Right atrium auricular region (tissue), 2 donors: Measurements from ENCODE around the gene RTN4R. TPM values are rescaled to one million over a fixed set of nuclear protein-coding genes. Genes with fewer than 3 reads are reported as not detected.
A peak's percentile ranks its signal among the peaks of the same experiment; 100 is the strongest.

Experiments used
- DNase-seq: peaks from one replicate; pipeline ENCODE4 v3.0.0-alpha.2; 2019; ENCODE audit warnings: low spot score
- H3K27ac ChIP-seq, 2 donors: fragments of 200-600 bp; sonication (generic); 1 replicate in 1 of 2; 2 replicates in 1 of 2; pipeline ENCODE4 v1.5.1; 2016 to 2019
- H3K27me3 ChIP-seq, 2 donors: fragments of 200-600 bp; sonication (generic); one replicate each; pipeline versions ENCODE4 v1.5.1 to v1.6.0; 2017 to 2019
- H3K36me3 ChIP-seq: fragments of 200-600 bp; sonication (generic); one replicate; pipeline ENCODE4 v1.5.1; 2016
- H3K4me1 ChIP-seq, 2 donors: fragments of 200-600 bp; sonication (generic); one replicate each; pipeline versions ENCODE4 v1.5.1 to v1.6.0; 2017 to 2019
- H3K4me3 ChIP-seq, 2 donors: fragments of 200-600 bp; sonication (generic); 1 replicate in 1 of 2; 2 replicates in 1 of 2; pipeline ENCODE4 v1.5.1; 2017 to 2019; ENCODE audit warnings: mild to moderate bottlenecking in 1 of 2, moderate library complexity in 1 of 2
- H3K9me3 ChIP-seq, 2 donors: fragments of 200-600 bp; sonication (generic); one replicate each; pipeline ENCODE4 v1.5.1; 2019
- total RNA-seq, 2 donors: library from RNA; depleted of rRNA; stranded (reverse); fragments of >200 nt; gene quantifications; one replicate each; pipeline ENCODE4 v1.1.0, GENCODE V29; 2016
- TF ChIP-seq, protein P1 (sequence below), 2 donors: fragments of 200-600 bp; sonication (generic); IDR thresholded peaks; one replicate each; pipeline ENCODE4 v1.5.1; 2019; ENCODE audit warnings: antibody characterized with exemption in 2 of 2

The RTN4R gene
- total RNA-seq, 2 donors from 2014 or later: 1.0 to 2.0 TPM

DNA sequence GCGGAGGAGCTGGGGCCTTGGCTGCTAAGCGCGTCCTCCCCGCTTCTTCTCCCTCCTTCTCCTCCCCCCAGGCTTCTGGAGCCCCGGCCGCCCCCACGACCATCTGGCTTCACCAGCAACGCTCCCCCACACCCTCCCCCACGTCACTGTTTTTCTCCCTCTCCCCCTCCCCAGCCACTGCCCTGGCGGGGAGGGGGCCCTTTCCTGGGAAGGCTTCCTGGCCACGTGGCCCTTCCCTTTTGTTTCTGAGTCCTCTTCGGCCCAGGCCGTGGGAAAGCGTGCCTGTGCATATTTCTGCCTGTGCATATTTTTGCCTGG is 27.7 kb downstream of the RTN4R start:
- Histone ChIP-seq H3K27ac (peak overlapping the region; percentile 35 to 65), H3K4me1 (peaks cover 0 to 55% of the 10 kb centered on the region in 2 donors), H3K27me3 (no peaks in the 10 kb centered on the region), H3K36me3 (no peaks in the 10 kb centered on the region), H3K9me3 (no peaks in the 10 kb centered on the region), H3K4me3 (no peak overlapping the region)
- DNase-seq: no peak
- TF ChIP-seq, protein P1, sequence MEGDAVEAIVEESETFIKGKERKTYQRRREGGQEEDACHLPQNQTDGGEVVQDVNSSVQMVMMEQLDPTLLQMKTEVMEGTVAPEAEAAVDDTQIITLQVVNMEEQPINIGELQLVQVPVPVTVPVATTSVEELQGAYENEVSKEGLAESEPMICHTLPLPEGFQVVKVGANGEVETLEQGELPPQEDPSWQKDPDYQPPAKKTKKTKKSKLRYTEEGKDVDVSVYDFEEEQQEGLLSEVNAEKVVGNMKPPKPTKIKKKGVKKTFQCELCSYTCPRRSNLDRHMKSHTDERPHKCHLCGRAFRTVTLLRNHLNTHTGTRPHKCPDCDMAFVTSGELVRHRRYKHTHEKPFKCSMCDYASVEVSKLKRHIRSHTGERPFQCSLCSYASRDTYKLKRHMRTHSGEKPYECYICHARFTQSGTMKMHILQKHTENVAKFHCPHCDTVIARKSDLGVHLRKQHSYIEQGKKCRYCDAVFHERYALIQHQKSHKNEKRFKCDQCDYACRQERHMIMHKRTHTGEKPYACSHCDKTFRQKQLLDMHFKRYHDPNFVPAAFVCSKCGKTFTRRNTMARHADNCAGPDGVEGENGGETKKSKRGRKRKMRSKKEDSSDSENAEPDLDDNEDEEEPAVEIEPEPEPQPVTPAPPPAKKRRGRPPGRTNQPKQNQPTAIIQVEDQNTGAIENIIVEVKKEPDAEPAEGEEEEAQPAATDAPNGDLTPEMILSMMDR (IDR thresholded peaks at IDR 0.05): no peak

DNA sequence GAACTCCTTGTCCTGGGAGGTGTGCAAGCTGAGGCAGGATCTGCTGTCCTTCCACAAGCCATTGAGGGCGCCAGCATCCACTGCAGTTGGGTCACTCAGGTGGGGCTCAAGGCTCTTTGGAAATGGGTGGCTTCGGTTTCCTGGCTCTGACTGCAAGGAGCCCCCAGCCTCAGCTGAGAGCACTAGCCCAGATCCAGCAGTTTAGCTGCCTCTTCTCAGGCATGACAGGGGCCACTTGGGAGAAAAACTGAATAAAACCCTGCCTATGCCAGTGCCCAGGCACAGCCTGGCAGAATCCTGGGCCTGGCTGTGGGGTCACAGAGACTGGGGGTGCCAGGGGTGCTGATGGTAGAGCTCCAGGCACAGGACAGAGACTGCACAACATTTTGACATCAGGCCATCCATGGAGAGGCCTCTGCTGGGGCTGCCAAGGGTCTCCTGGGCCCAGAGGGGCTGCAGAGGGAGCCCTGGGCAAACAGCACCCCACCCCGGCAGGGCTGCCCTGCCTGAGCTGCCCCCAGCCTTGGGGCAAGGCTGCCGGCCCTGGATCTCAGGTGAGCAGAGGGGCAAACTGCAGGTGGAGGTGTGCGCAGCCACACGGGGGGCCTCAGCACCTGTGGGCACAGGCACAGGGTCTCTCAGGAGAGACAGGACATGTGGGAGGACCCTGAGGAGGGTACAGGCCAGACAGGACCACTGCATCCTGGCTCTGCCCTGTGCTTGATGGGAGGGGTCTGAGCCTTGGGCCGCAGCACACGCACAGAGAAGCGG is 28.3 kb downstream of the RTN4R start:
- no peaks in the 10 kb centered on the region for H3K9me3 ChIP-seq
- TF ChIP-seq, protein P1 (IDR thresholded peaks at IDR 0.05): no peak
- peaks cover 0 to 55% of the 10 kb centered on the region in 2 donors for H3K4me1 ChIP-seq
- H3K27ac ChIP-seq: peak overlapping the region; percentile 65 to 68
- no peaks in the 10 kb centered on the region for H3K36me3 ChIP-seq
- no peak overlapping the region for H3K4me3 ChIP-seq
- DNase-seq: no peak
- H3K27me3 ChIP-seq: no peaks in the 10 kb centered on the region

DNA sequence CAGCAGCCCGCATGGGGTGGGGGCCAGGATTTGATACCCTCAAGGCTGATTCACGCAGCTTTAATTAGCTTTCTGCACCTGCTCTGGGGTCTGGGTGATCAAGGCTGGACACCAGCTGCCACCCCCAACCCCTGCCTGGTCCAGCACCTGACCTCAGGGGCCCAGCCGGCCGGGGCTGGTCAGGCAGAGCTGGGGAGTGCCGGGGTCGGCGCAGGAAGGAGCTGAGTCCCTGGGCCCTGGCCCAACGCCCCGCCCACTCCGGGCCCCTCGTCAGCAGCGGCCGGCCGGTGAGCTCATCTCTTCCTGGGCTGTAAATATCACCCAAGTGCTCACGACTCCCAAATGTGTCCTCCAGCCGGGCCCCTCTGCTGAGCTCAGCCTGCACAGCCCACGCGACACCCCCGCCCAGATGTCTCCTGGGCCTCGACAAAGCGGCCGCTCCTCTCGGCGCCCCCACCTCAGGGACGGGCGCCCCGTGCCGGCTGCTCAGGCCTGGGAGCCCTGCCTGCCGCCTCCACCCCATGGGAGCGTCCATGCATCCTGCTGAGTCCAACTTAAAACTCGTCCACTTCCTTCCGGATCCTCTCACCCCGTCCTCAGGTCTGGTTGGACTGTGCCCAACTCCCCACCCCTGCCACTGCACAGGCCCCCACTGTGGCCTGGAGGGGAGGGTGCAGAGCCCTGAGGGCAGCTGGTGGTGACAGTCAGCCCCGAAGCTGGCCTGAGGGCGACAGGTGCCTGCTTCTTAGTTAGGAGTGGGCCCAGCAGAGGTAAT is 29.0 kb downstream of the RTN4R start:
- Histone ChIP-seq H3K27ac (peak overlapping the region; percentile 65 to 68), H3K4me3 (peak overlapping the region in 1 of 2 donors; percentile 19), H3K27me3 (no peaks in the 10 kb centered on the region), H3K36me3 (no peaks in the 10 kb centered on the region), H3K9me3 (no peaks in the 10 kb centered on the region), H3K4me1 (peaks cover 0 to 48% of the 10 kb centered on the region in 2 donors)
- TF ChIP-seq, protein P1 (IDR thresholded peaks at IDR 0.05): no peak
- peak; percentile 64 for DNase-seq

DNA sequence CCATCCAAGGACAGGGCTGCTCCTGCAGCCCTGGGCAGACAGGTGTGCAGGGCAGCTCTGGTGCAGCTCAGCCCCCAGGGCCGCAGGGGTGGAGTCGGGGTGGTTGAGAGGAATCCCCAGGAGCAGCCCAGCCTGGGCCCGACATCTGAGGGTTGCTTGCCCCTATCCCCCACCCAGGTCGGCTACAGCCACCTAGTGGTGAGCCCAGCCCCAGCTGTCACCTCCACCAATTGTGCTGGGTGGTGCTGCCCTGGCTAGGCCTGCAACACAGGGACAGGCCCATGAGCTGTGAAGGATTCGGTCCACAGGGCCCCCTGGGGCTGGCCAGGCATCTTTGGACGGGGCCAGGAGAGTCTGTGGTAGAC is 29.6 kb downstream of the RTN4R start:
- Histone ChIP-seq H3K4me1 (peaks cover 0 to 43% of the 10 kb centered on the region in 2 donors), H3K9me3 (no peaks in the 10 kb centered on the region), H3K4me3 (no peak overlapping the region), H3K27me3 (no peaks in the 10 kb centered on the region), H3K27ac (peak overlapping the region; percentile 65 to 68), H3K36me3 (no peaks in the 10 kb centered on the region)
- TF ChIP-seq, protein P1 (IDR thresholded peaks at IDR 0.05): peak; percentile 22 to 60
- no peak for DNase-seq

DNA sequence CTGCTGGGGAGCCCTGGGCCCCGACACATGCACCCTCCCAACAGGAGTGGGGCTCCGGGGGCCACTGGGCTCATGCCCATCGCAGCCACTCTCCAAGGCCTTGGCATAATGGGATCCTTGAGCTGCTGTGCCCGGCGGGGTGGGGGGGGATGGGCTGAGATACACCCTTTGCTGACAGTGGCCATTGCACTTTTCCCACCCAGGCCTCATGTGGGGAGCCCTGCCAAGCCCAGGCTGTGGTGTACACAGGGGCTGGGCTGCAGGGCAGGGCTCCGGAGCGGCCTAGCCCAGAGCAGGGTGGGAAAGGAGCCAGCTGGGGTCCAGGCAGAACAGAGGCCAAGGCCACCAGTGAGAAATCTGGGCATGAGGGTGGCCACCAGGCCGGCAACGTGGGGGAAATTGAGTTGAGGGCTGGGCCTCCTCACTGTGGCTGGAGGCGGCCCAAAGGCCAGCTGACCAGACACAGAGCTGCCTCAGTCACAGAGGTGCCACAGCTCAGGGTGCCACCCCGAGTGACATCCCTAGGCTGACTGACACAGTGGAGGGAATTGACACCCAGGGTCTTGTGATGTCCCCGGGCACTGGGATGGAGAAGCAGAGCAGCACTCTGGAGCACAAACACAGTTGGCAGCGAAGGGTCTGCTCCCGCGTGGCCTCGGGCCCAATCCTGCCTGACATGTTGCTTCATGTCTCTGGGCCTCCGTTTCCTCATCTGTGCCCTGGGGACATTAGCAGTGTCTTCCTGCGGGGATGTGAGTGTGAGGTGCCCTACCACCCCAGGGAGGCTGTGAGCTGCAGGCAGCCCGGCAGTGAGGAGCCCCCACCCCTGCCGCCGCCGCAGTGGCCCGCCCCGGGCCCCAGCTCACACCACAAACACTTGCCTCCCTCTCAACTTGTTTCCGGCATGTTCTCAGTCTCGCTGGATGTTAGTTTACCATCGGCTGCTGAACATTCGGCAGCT is 30.4 kb downstream of the RTN4R start:
- Histone ChIP-seq H3K27me3 (no peaks in the 10 kb centered on the region), H3K9me3 (no peaks in the 10 kb centered on the region), H3K36me3 (no peaks in the 10 kb centered on the region), H3K4me1 (peaks cover 0 to 35% of the 10 kb centered on the region in 2 donors), H3K4me3 (no peak overlapping the region), H3K27ac (no peak overlapping the region)
- TF ChIP-seq, protein P1 (IDR thresholded peaks at IDR 0.05): no peak
- no peak for DNase-seq
